Epithelial cell of esophagus (primary cell): Measurements from ENCODE around the gene HOXD13.

Experiments used
- DNase-seq: peaks from one replicate; pipeline ENCODE4 v3.0.0; 2010; ENCODE audit warnings: low read depth
- H3K4me3 ChIP-seq: 2 replicates; pipeline ENCODE4 v1.5.1; 2011; ENCODE audit warnings: mild to moderate bottlenecking, low read length, control low read depth
- CTCF ChIP-seq: IDR thresholded peaks from 2 replicates; pipeline ENCODE4 v1.5.1; 2011; ENCODE audit warnings: low read depth, mild to moderate bottlenecking, low read length, control low read depth, inconsistent platforms; ENCODE audit not compliant: insufficient read depth; ENCODE audit errors: missing control alignments

The HOXD13 gene

GRCh38 chr2:176096986-176097819 lies 4.7 kb downstream of the HOXD13 start:
- no peak overlapping the region for H3K4me3 ChIP-seq
- DNase-seq: peak; percentile 64
- peak; percentile 84 for TF ChIP-seq CTCF

GRCh38 chr2:176097820-176098365 lies 5.4 kb downstream of the HOXD13 start:
- DNase-seq: no peak
- TF ChIP-seq CTCF: no peak
- no peak overlapping the region for H3K4me3 ChIP-seq

- no peak overlapping the region for H3K4me3 ChIP-seq
- no peak for DNase-seq
- no peak for TF ChIP-seq CTCF
Observed at GRCh38 chr2:176098366-176099158, 6.0 kb downstream of the HOXD13 start.

GRCh38 chr2:176099159-176099727 lies 6.7 kb downstream of the HOXD13 start:
- no peak for TF ChIP-seq CTCF
- no peak overlapping the region for H3K4me3 ChIP-seq
- DNase-seq: no peak

- no peak for TF ChIP-seq CTCF
- H3K4me3 ChIP-seq: no peak within 1 kb of the TSS
- no peak for DNase-seq
Observed at GRCh38 chr2:176099728-176100546, 7.4 kb downstream of the HOXD13 start, which contains the start of gene HOXD12. TSS of gene HOXD12 (plus strand) at chr2:176099795. CDS start at chr2:176099802, 7 bp downstream.

- no peak for TF ChIP-seq CTCF
- no peak for DNase-seq
- H3K4me3 ChIP-seq: no peak overlapping the region
Observed at GRCh38 chr2:176100547-176101140, 8.1 kb downstream of the HOXD13 start.
